GM21447 (cell line): Measurements from ENCODE around the gene MRPL54.
"Not testable (repeated sequence)": the region's sequence is repeated elsewhere in the genome, so short reads cannot be mapped to it uniquely, and the experiment has no call there.

Source experiments
- ATAC-seq: cut with Tn5 transposase; IDR thresholded peaks from one replicate; pipeline ENCODE4 v1.9.1; 2021; ENCODE audit not compliant: unreplicated experiment

The MRPL54 gene

GRCh38 chr19:3740431-3740830 is 22.1 kb upstream of the MRPL54 start:
- ATAC-seq: no peak

DNA sequence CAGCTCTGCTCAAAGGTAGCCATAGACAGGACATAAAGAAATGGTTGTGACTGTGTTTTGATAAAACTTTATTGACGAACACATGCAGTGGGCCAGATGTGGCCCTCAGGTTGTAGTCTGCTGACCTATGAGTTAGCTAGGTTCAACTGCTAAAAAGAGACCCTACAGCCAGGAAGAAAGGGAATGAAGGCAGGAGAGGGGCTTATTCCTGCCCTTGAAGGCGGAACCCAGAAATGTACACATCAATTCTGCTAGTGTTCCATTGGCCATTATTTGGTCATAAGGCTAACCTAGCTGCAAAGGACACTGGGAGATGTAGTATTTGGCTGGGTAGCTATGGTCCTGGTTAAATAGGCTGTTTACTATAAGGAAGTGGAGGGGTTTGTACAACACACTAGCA is 19.0 kb upstream of the MRPL54 start:
- ATAC-seq: no peak

DNA sequence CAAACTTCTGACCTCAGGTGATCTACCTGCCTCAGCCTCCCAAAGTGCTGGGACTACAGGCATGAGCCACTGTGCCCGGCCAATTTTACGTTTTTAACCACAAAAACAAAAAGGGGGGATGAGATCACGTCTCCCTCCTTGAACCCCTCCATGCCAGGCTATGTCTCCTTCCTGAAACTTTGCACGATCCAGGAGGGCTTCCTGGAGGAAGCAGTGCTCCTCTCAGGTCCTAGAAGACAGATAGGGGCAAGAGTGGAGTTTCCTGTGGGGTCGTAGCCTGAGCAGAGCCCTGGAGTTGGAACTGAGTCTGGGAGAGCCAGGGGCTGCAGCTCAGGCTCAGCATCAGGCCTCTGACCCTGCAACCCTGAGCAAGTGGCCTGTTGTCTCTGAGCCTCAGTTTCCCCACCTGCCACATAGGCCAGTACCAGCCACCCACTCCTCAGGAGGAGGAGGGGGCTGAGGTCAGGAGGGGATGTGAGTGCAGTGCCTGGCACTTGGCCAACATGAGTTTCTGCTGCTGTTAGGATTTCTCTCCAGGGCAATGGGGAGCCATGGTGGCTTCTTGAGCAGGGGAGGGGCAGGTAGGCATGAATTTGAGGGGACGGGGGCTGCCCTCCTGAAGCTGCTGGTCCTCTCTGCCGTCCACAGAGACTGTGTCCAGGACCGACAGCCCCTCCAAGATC is 17.0 kb upstream of the MRPL54 start:
- no peak for ATAC-seq

GRCh38 chr19:3746371-3747056 is 16.0 kb upstream of the MRPL54 start:
- ATAC-seq: no peak

GRCh38 chr19:3748965-3749364 is 13.5 kb upstream of the MRPL54 start:
- ATAC-seq: no peak

- ATAC-seq: no peak
Observed at GRCh38 chr19:3750211-3750610, 12.3 kb upstream of the MRPL54 start.

DNA sequence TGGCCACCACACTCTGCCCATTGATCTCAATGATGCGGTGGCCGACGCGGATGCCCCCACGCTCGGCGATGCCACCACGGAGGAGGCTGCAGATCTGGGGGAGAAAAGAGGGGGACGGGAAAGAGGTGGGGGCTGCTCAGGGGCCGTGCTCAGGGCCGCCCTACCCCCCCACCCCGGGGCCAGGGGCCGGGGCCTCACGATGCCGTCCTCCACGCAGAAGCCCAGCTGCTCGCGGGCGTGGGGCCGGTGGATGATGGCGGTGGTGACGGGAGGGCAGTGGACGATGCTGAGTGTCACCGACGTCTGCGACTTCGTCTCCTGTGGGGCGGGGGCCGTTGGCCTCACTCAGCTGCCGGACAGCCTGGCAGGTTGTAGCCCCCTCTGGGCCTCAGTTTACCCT is 11.2 kb upstream of the MRPL54 start:
- no peak for ATAC-seq

- no peak for ATAC-seq
Observed at GRCh38 chr19:3752492-3752891, 10.0 kb upstream of the MRPL54 start.

DNA sequence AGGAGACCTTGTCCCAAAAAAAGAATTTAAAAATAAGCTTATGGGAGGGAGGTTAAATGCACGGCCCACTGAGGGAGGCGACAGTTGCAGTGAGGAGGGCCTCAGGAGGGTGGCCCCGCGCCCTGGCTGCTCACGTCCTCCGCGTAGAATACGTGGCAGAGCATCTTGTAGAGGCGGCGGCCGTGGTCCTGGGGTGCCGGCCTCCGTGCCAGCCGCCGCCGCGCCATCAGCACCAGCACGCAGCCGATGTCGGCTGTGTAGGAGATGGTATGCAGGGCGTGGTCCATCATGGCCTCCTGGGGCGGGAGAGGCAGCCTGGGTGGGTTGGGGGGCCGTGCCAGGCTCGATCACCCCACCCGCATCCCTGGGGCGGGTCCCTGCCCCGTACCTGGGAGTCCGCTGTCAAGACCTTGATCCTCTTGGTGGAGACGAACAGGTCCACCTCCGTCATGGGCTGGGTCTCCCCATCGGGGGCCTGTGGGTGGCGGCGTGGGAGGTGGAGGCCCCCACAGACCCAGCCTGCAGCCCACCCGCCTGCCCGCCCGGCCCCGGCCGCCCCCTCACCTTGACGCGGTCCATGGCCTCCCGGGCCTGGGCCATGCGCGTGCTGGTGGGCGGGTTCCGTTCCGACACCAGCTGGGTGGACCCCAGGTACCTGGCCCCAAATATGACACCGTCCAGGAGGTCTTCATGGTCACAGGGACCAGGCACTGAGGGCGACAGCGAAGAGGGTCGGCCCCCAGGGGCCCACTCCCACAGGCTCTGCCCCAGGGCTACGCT is 8.7 kb upstream of the MRPL54 start:
- no peak for ATAC-seq

- ATAC-seq: not testable (repeated sequence)
Observed at GRCh38 chr19:3757705-3758104, 4.8 kb upstream of the MRPL54 start.

- ATAC-seq: not testable (repeated sequence)
Observed at GRCh38 chr19:3758297-3758696, 4.2 kb upstream of the MRPL54 start.

GRCh38 chr19:3759482-3760254 is 2.8 kb upstream of the MRPL54 start:
- ATAC-seq: no peak

- ATAC-seq: no peak
Observed at GRCh38 chr19:3760871-3761361, 1.6 kb upstream of the MRPL54 start.

DNA sequence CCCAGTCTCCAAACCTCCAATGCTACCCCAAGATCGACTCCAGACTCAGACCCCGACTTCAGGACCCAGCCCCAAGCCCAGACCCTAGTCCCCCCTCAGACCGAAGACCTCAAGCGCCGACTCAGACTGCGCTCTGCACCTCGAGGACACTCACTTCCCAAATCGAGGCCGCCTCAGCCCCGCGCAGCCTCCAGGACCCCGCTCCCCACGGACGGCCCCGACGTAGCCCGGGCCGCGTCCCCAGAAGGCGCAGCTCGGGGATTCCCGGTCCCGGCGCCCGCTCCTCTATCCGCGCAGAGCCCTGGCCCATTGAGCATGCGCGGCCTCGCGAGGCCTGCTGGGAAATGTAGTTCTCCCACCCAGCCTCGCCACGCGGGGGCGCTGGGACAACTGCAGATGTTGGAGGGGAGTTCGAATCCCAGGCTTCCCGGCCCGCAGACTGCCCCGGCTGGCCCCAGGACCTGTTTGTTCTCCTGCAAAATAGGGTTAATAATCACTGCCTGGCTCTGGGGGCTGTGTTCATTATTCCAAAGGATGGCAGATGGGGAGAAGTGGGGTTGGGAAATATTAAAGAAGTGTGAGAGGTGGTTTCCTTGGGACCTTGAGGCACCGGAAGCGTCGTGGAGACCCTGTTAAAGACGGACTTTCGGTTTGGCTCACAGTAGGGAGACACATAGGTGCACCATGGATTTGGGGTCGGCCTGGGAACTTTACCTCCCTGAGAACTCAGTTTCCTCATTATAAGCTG is 926 bp upstream of the MRPL54 start, which contains the start of gene APBA3:
Gene APBA3, minus strand, starts transcription at position 311 of the 748 bp plus-strand sequence. CDS start 1,428 bp downstream, outside the sequence.
- peak; percentile 30 for ATAC-seq

DNA sequence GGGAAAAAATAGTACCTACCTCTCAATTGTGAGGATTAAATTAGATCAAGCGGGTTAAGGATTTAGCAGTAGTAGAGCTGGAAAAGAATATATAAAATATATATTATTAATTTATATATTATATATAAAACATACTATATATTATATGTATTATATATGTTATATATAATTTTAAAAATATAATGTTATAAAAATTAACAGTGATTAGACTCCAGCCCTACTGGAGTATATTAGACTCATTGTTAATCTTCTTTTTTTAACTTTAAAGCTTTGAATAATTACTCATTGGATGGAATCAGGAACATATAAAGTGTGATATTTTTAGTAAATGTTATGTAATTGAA is 380 bp upstream of the MRPL54 start:
- no peak for ATAC-seq

GRCh38 chr19:3765121-3765520 is 2.6 kb downstream of the MRPL54 start:
- ATAC-seq: no peak

GRCh38 chr19:3765757-3766156 is 3.3 kb downstream of the MRPL54 start:
- not testable (repeated sequence) for ATAC-seq

- no peak for ATAC-seq
Observed at GRCh38 chr19:3766520-3766919, 4.0 kb downstream of the MRPL54 start.

GRCh38 chr19:3767050-3767449 is 4.6 kb downstream of the MRPL54 start:
- no peak for ATAC-seq

- no peak for ATAC-seq
Observed at GRCh38 chr19:3768015-3768747, 5.7 kb downstream of the MRPL54 start.
